HG03135 (cell line): Measurements from ENCODE around the gene SRSF9.

Experiments
- ATAC-seq: cut with Tn5 transposase; IDR thresholded peaks from one replicate; pipeline ENCODE4 v1.9.1; 2021; ENCODE audit warnings: mild to moderate bottlenecking, moderate library complexity; ENCODE audit not compliant: unreplicated experiment

The SRSF9 gene

DNA sequence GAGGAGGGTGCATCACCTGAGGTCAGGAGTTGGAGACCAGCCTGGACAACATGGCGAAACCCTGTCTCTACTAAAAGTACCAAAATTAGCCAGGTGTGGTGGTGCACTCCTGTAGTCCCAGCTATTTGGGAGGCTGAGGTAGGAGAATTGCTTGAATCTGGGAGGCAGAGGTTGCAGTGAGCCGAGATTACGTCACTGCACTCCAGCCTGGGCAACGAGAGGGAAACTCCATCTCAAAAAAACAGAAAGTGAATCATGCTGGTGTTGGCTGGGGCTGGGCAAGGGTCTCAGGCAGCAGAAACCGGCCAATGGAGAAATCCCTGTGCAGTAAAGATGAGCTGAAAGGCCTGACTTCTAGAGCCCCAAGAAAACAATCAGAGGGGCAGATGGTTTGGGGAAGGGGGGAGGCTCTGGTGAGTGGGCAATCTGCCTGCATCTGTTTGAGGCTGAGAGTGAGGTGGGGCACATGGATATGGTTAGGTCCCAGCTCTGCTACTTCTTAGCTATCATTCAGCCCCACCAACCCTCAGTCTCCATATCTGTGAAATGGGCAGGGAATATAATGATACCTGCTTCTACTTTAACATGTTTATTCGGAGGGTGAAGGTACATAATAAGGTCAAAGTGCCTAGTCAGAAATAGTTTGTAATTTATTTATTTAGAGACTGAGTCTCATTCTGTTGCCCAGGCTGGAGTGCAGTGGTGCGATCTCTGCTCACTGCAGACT, 52.9 kb downstream of the SRSF9 start:
- no peak for ATAC-seq

DNA sequence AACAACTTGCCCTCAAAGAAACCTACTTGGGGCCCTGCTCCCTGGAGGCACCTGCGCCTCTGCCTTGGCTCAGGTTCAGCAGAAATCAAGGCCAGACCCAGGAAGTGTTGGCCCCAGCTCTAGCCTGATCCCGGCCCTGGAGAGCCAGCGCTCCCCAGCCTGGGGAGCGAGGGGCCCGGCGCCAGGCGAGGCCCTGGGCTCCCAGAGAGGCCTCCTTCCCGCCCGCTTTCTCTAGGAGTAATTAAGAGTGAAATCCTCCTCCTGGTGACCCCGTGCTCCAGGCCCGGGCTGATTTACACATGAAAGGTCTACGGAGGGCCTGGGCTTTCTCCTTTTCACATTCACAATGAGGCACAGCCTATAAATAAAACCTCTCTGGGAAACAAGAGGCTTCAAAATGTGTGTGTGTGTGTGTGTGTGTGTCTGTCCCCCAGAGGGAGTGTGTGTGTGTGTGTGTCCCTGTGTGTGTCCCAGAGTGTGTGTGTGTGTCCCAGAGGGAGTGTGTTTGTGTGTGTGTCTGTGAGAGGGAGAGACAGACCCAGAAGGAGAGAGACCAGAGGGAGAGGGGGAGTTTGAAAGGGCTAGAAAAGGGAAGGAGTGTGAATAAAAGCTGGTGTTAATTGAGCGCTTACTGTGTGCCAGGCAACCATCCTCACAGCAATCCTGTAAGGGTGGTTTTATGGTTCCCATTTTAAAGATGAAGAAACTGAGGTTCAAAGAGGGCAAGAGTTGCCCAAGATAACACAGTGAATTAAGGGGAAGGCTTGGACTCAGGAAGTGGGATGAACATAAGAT, 55.5 kb downstream of the SRSF9 start:
- ATAC-seq = no peak

DNA sequence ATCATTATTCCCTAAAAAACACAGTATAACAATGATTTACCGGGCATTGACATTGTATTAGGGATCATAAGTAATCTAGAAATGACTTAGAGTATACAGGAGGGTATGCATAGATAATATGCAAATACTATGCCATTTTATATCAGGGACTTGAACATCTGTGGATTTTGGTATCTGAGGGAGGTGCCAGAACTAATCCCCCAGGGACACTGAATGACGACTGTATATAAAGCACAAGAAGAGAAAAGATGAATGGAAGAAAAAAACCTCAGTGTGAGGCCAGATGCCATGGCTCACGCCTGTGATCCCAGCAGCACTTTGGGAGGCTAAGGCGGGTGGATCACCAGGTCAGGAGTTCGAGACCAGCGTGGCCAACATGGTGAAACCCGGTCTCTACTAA, 57.1 kb downstream of the SRSF9 start:
- no peak for ATAC-seq
